PFSK-1 (cell line): Measurements from ENCODE around the gene CMIP.

ENCODE experiments used
- FOXP2 ChIP-seq: optimal IDR thresholded peaks from 2 replicates; pipeline ENCODE3; 2011; ENCODE audit warnings: borderline replicate concordance, control low read depth, inconsistent platforms; ENCODE audit not compliant: insufficient read depth; ENCODE audit errors: extremely low read length, extremely low read depth
- POLR2AphosphoS5 ChIP-seq: IDR thresholded peaks from 2 replicates; pipeline ENCODE4 v1.6.1; 2012; ENCODE audit warnings: low read depth, mild to moderate bottlenecking, control low read depth, low read length, moderate library complexity
- REST ChIP-seq, 2 experiments: IDR thresholded peaks; 2 replicates each; pipeline versions ENCODE4 v1.6.1 to v1.8.0; 2011 to 2012; ENCODE audit warnings: low read depth in 2 of 2, low read length in 2 of 2, control low read depth in 1 of 2, inconsistent platforms in 1 of 2, mild to moderate bottlenecking in 1 of 2, moderate library complexity in 1 of 2; ENCODE audit not compliant: insufficient read depth in 1 of 2
- SIN3A ChIP-seq: IDR thresholded peaks from 2 replicates; pipeline ENCODE4 v1.6.1; 2012; ENCODE audit warnings: mild to moderate bottlenecking, low read length, moderate library complexity, borderline replicate concordance; ENCODE audit not compliant: insufficient read depth
- TAF1 ChIP-seq: IDR thresholded peaks from 2 replicates; pipeline ENCODE4 v1.6.1; 2012; ENCODE audit warnings: low read length, control low read depth, borderline replicate concordance; ENCODE audit not compliant: insufficient read depth

The CMIP gene

DNA sequence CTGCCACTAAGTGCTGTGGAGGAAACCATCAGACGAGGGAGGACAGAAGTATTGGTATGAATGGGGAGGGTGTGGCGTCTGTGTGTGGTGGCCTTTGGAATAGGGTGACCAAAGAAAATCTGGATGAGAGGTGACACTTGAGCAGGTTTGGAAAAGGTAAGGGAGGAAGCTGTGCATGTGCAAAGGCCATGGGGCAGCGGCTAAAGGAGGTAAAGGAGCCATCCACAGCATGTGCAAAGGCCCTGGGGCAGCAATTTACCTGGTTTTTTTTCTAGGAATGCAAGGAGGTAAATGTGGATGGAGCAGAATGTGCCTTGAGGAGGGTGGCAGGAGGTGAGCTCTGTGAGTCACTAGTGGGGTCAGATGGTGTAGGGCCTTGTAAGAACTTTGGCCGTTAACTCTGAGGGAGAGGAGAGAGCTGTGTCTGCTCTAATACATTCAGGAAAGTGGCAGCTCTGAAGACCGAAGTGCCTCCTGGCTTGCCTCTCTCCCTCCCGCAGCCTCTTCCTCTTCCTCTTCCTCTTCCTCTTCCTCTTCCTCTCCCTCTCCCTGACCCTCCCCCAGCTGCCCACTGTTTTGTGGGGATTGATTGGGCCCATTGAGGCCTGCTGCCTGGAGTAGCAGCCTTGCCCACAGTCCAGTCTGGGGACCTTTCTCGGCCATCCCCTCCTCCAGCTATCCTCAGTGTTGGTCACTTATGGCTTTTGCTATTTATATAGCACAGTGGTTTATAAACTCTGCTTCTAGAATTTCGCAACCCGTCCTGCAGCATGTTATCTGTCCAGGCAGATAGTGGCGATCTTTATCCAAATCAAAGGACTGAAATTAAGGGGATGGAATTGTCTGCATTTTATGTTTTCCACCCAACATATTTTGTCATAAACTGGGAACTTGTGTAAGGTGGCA lies 38.7 kb downstream of the CMIP start:
- TF ChIP-seq POLR2AphosphoS5 (no peak), SIN3A (no peak), REST (IDR thresholded peaks at IDR 0.05; ENCODE audit: insufficient read depth in 1 of 2, low read depth in 2 of 2, low read length in 2 of 2) (no peak)

DNA sequence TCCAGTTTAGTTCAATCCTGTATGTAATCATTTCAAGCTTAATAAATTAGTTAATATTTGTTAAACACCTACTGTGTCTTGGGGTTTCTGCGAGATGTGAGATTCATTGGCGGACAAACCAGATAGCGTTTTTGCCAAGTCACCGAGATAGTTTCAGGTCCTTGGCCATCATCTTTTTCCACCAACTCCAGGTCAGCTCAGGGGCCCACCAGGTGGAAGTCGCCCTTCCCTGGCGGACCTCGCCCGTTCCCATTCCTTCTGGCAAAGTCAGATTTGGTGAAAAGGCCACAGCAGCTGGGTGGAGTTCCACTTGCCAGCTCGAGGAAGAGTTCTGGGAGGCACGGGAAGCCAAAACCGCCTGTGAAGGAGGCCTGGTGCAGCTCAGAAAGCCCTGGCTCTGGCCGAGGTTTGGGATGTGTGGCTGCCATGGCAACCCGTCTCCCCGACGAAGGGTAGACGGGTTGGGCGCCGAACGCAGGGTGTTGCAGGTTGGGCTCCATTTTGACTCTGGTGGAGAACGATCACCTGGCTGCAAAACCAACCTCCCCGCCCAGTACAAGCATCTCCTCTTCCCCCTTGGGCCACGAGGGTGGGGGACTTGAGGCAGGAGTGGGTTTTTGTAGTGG lies 39.5 kb downstream of the CMIP start:
- no peak for TF ChIP-seq SIN3A
- TF ChIP-seq POLR2AphosphoS5, result no peak
- no peak for TF ChIP-seq TAF1

- TF ChIP-seq POLR2AphosphoS5, result no peak
- TF ChIP-seq TAF1, result no peak
- TF ChIP-seq REST (IDR thresholded peaks at IDR 0.05; ENCODE audit: insufficient read depth in 1 of 2, low read depth in 2 of 2, low read length in 2 of 2), result no peak
- no peak for TF ChIP-seq FOXP2
- TF ChIP-seq SIN3A, result no peak
Measured at GRCh38 chr16:81484908-81485624, 40.5 kb downstream of the CMIP start.

DNA sequence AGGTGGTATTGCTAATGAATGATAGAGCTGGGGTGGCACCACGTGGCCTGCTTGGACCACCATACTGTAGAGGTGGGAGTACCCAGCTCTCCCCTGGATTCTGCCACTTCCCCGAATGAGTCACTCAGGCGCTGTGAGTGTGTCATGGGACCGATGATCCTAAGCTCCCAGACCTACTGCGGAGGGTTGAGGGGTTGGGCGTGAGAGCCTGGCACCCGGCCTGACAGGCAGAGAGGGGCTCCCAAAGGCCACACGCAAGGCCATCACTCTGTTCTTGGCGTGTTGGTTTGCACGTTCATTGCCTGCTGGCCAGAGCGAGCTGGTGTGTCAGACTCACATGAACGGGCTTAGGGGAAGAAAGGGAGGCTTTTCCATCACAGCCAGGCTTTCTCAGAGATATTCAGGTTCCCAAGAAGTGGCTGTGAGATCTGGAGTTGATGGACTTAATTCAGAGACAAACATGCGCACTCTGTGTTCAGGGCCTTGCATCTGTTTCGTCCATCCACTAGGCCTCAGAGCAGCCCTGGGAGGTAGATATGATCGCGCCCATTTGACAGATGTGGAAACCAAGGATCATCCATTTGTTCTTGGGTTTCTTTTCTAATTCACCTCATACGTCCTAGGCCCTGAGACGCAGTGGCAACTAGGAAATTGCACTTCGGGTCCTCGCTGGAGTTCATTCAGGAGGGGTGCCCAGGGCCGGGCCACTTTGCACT lies 41.4 kb downstream of the CMIP start:
- TF ChIP-seq FOXP2 (no peak), SIN3A (no peak), POLR2AphosphoS5 (no peak), TAF1 (no peak), REST (IDR thresholded peaks at IDR 0.05; ENCODE audit: insufficient read depth in 1 of 2, low read depth in 2 of 2, low read length in 2 of 2) (no peak)

- TF ChIP-seq FOXP2 (no peak), REST (IDR thresholded peaks at IDR 0.05; ENCODE audit: insufficient read depth in 1 of 2, low read depth in 2 of 2, low read length in 2 of 2) (no peak), TAF1 (no peak), POLR2AphosphoS5 (no peak), SIN3A (no peak)
Measured at GRCh38 chr16:81486540-81487061, 42.0 kb downstream of the CMIP start.
